Cardiac muscle cell (in vitro differentiated cells and primary cell): ENCODE results near the gene LENEP. TPM values are rescaled to one million over a fixed set of nuclear protein-coding genes. Genes with fewer than 3 reads are reported as not detected.

Source experiments
- DNase-seq, 2 donors: peaks; one replicate each; pipeline versions ENCODE4 v3.0.0 to v3.0.0-alpha.2; 2010 to 2017; ENCODE audit warnings: low read depth in 1 of 2, low spot score in 1 of 2
- H3K27ac ChIP-seq: fragments of 200-600 bp; sonication (generic); 2 replicates; pipeline ENCODE4 v1.5.1; 2016
- H3K27me3 ChIP-seq: fragments of 200-600 bp; sonication (generic); 2 replicates; pipeline ENCODE4 v1.6.0; 2016; ENCODE audit warnings: control low read depth
- H3K36me3 ChIP-seq: fragments of 200-600 bp; sonication (generic); 2 replicates; pipeline ENCODE4 v1.5.1; 2016; ENCODE audit warnings: control low read depth
- H3K4me1 ChIP-seq: fragments of 200-600 bp; sonication (generic); 2 replicates; pipeline ENCODE4 v1.8.1; 2017; ENCODE audit warnings: low read depth, mild to moderate bottlenecking, mixed run types
- H3K4me3 ChIP-seq: fragments of 200-600 bp; sonication (generic); 2 replicates; pipeline ENCODE4 v1.5.1; 2016; ENCODE audit warnings: mild to moderate bottlenecking
- H3K9me3 ChIP-seq: fragments of 200-600 bp; sonication (generic); 2 replicates; pipeline ENCODE4 v1.5.1; 2017; ENCODE audit warnings: low read depth, mild to moderate bottlenecking, control low read depth
- CTCF ChIP-seq: IDR thresholded peaks from 2 replicates; pipeline ENCODE4 v1.5.1; 2012; ENCODE audit warnings: low read depth, mild to moderate bottlenecking, low read length
- polyA plus RNA-seq: library from polyadenylated mRNA; unstranded; fragments of >200 nt; fragmentation: Nextera tagmentation; extraction: Ambion mirVana; gene quantifications from 2 replicates; pipeline ENCODE4 v1.2.1, GENCODE V29; 2016
- total RNA-seq: library from RNA; depleted of rRNA; stranded (reverse); fragments of >200 nt; gene quantifications from 2 replicates; pipeline ENCODE4 v1.2.3, GENCODE V29; 2016

Gene LENEP
- total and polyA plus RNA-seq, 2 experiments from 2014 or later, result 0.72 TPM; not detected in 1

GRCh38 chr1:155033524-155033923 is 40.1 kb downstream of the LENEP start, which contains the start of the genes DCST1 and DCST2:
Gene DCST1 (plus strand): TSS chr1:155033824. CDS start chr1:155034037, 213 bp downstream.
Gene DCST2 (minus strand): TSS chr1:155033781. CDS start chr1:155033701, 80 bp downstream.
- Histone ChIP-seq H3K27ac (no peak within 1 kb of the TSS), H3K27me3 (no peaks in the 10 kb centered on the region), H3K9me3 (no peaks in the 10 kb centered on the region), H3K4me3 (no peak within 1 kb of the TSS), H3K36me3 (no peaks in the 10 kb centered on the region), H3K4me1 (no peaks in the 10 kb centered on the region)
- TF ChIP-seq CTCF, result no peak
- no peak for DNase-seq

GRCh38 chr1:155034318-155035208 is 41.2 kb downstream of the LENEP start:
- H3K4me1 ChIP-seq, result no peaks in the 10 kb centered on the region
- no peak for TF ChIP-seq CTCF
- no peaks in the 10 kb centered on the region for H3K27me3 ChIP-seq
- DNase-seq, result no peak
- no peak overlapping the region for H3K27ac ChIP-seq
- H3K9me3 ChIP-seq, result no peaks in the 10 kb centered on the region
- H3K36me3 ChIP-seq, result no peaks in the 10 kb centered on the region
- no peak overlapping the region for H3K4me3 ChIP-seq

GRCh38 chr1:155035936-155036335 is 42.5 kb downstream of the LENEP start:
- H3K9me3 ChIP-seq, result no peaks in the 10 kb centered on the region
- H3K36me3 ChIP-seq, result no peaks in the 10 kb centered on the region
- DNase-seq, result no peak
- no peak overlapping the region for H3K4me3 ChIP-seq
- no peaks in the 10 kb centered on the region for H3K27me3 ChIP-seq
- no peak overlapping the region for H3K27ac ChIP-seq
- TF ChIP-seq CTCF, result no peak
- H3K4me1 ChIP-seq, result no peaks in the 10 kb centered on the region

GRCh38 chr1:155037043-155037442 is 43.7 kb downstream of the LENEP start:
- Histone ChIP-seq H3K9me3 (no peaks in the 10 kb centered on the region), H3K4me1 (no peaks in the 10 kb centered on the region), H3K4me3 (no peak overlapping the region), H3K27ac (no peak overlapping the region), H3K27me3 (no peaks in the 10 kb centered on the region), H3K36me3 (no peaks in the 10 kb centered on the region)
- no peak for DNase-seq
- TF ChIP-seq CTCF, result no peak

GRCh38 chr1:155037851-155038441 is 44.6 kb downstream of the LENEP start:
- Histone ChIP-seq H3K27me3 (no peaks in the 10 kb centered on the region), H3K4me3 (no peak overlapping the region), H3K9me3 (no peaks in the 10 kb centered on the region), H3K4me1 (no peaks in the 10 kb centered on the region), H3K27ac (no peak overlapping the region), H3K36me3 (no peaks in the 10 kb centered on the region)
- TF ChIP-seq CTCF, result no peak
- no peak for DNase-seq
